Measurements from ENCODE around the gene GABBR2. TPM values are rescaled to one million over a fixed set of nuclear protein-coding genes. Genes with fewer than 3 reads are reported as not detected.

The GABBR2 gene
- total RNA-seq, 1 experiment from 2014 or later, result not detected

DNA sequence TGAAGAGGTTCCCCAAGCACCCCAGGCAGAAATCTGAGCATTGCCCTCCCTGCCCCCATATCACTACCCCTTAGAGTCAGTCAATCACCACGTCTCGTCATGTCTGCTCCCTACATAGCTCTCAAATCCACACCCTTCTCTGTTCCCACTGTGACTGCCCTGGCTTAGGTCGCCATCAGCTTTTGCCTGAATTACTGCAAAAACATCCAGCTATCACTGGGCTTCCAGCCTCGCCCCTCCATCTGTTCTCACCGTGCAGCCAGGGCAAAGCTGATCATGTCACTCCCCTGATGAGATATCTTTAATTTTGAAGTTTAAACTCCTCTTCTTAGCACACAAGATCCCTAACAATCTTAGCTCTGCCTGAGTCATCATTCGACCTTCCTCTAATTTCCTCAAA lies 363.7 kb downstream of the GABBR2 start:
- POLR2A ChIA-PET, result no interaction called here
- TF ChIP-seq, protein P1, sequence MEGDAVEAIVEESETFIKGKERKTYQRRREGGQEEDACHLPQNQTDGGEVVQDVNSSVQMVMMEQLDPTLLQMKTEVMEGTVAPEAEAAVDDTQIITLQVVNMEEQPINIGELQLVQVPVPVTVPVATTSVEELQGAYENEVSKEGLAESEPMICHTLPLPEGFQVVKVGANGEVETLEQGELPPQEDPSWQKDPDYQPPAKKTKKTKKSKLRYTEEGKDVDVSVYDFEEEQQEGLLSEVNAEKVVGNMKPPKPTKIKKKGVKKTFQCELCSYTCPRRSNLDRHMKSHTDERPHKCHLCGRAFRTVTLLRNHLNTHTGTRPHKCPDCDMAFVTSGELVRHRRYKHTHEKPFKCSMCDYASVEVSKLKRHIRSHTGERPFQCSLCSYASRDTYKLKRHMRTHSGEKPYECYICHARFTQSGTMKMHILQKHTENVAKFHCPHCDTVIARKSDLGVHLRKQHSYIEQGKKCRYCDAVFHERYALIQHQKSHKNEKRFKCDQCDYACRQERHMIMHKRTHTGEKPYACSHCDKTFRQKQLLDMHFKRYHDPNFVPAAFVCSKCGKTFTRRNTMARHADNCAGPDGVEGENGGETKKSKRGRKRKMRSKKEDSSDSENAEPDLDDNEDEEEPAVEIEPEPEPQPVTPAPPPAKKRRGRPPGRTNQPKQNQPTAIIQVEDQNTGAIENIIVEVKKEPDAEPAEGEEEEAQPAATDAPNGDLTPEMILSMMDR (IDR thresholded peaks at IDR 0.05; ENCODE audit: unreplicated experiment), result no peak

DNA sequence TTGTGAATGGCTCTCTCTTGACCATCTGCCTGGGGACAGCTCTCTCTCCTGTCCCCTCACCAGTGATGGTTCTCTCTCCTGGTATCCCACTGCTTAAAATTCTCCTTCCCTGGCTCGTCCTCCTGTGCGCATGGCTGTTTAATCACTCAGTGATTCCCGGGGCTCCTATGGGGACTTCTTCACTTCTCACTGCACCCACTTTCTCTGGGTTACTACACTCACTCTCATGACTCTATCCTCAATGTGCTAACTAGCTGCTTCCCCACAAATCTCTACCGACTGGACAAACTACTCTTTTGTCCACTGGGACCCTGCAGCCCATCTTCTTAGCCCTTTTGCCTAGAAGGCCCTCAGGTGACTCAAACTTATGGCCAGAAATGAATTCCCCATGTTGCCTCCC lies 364.2 kb downstream of the GABBR2 start:
- ChIA-PET POLR2A (no interaction called here), CTCF (no interaction called here)
- Mint-ChIP-seq H3K27ac (ENCODE audit: low read depth, unreplicated experiment) (no peak overlapping the region), H3K36me3 (ENCODE audit: insufficient read depth, unreplicated experiment) (peaks cover 5% of the 10 kb centered on the region), H3K9me3 (ENCODE audit: unreplicated experiment) (no peaks in the 10 kb centered on the region), H3K4me3 (ENCODE audit: unreplicated experiment) (no peak overlapping the region), H3K27me3 (ENCODE audit: insufficient read depth, unreplicated experiment) (peaks cover 74% of the 10 kb centered on the region), H3K4me1 (ENCODE audit: insufficient read depth, unreplicated experiment) (no peaks in the 10 kb centered on the region)
- intact Hi-C loops (cut with micrococcal nuclease), result no loop called here
- DNase-seq (ENCODE audit: unreplicated experiment), result no peak
- BruUV-seq (replicated peaks), result no TSS peak
- TF ChIP-seq, protein P1 (IDR thresholded peaks at IDR 0.05; ENCODE audit: unreplicated experiment), result no peak

More for the DNA sequence above, 363.7 kb downstream of the GABBR2 start:
- Mint-ChIP-seq H3K4me3 (ENCODE audit: unreplicated experiment) (no peak overlapping the region), H3K27ac (ENCODE audit: low read depth, unreplicated experiment) (no peak overlapping the region), H3K4me1 (ENCODE audit: insufficient read depth, unreplicated experiment) (no peaks in the 10 kb centered on the region), H3K9me3 (ENCODE audit: unreplicated experiment) (no peaks in the 10 kb centered on the region), H3K27me3 (ENCODE audit: insufficient read depth, unreplicated experiment) (peaks cover 74% of the 10 kb centered on the region), H3K36me3 (ENCODE audit: insufficient read depth, unreplicated experiment) (peaks cover 5% of the 10 kb centered on the region)
- no TSS peak for BruUV-seq (replicated peaks)
- intact Hi-C loops (cut with micrococcal nuclease), result no loop called here
- CTCF ChIA-PET, result interaction anchor here (0.6 kb wide), 1 partner anchor 211 kb away, joined by 3 read pairs; no protein-coding TSS in a partner anchor
- DNase-seq (ENCODE audit: unreplicated experiment), result no peak

DNA sequence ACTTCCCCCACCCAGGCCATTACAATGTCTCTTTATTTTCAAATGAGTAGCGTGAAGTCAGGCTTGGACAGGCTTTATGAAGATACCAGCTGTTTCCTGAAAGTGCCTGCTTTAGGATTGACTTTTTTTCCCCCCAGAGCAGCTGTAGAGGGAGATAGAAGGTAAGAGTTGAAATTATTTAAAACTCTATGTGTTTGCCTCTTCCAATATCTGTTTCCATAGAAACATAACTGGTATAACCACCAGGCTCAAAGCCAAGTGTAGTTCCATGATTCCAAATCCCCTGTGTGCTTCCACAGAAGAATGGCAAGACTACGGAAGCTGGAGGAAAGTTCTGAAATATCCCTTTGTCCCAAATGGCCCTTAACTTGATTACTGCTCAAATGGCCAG lies 365.9 kb downstream of the GABBR2 start:
- TF ChIP-seq, protein P1 (IDR thresholded peaks at IDR 0.05; ENCODE audit: unreplicated experiment), result no peak
- no peak for DNase-seq (ENCODE audit: unreplicated experiment)
- CTCF ChIA-PET, result interaction anchor here (0.6 kb wide), 1 partner anchor 182 kb away, joined by 3 read pairs; no protein-coding TSS in a partner anchor

DNA sequence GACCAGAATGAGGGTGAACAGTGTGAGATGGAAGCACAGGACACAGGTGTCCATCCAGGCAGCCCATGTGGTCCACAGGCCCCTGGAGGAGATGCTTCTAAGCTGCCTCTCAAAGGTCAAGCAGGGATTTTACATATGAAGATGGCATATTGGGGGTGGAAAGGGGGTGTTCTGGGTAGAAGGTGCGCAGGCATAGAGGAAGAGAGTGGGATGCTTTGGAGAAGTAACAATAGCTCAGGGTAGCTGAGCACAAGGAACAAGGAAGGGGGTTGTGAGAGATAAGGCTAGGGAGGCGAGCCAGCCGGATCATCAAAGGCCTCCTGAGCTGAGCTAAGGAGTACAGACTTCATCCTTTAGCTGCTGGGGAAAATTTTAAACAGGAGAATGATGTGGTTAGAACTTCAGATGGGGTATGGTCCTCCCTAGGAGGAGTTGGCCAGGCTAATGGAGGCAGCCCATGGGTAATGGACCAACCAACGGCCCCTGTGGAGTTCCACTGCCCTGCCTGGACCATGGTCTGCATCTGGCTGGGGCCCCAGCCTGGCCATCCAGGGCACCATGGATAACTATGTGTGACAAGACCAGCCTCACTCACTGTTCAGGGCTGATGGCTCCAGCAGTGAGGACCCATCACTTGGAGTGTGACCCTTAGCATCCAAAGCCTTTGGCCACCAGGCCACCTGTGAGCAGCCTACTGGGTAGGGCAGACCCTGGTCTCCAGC lies 366.5 kb downstream of the GABBR2 start:
- Mint-ChIP-seq H3K36me3 (ENCODE audit: insufficient read depth, unreplicated experiment) (peaks cover 5% of the 10 kb centered on the region), H3K27me3 (ENCODE audit: insufficient read depth, unreplicated experiment) (peaks cover 65% of the 10 kb centered on the region), H3K4me1 (ENCODE audit: insufficient read depth, unreplicated experiment) (no peaks in the 10 kb centered on the region), H3K27ac (ENCODE audit: low read depth, unreplicated experiment) (no peak overlapping the region), H3K9me3 (ENCODE audit: unreplicated experiment) (no peaks in the 10 kb centered on the region), H3K4me3 (ENCODE audit: unreplicated experiment) (no peak overlapping the region)
- TF ChIP-seq, protein P1 (IDR thresholded peaks at IDR 0.05; ENCODE audit: unreplicated experiment), result no peak
- CTCF ChIA-PET, result no interaction called here
- no peak for DNase-seq (ENCODE audit: unreplicated experiment)
- intact Hi-C loops (cut with micrococcal nuclease), result no loop called here
- no TSS peak for BruUV-seq (replicated peaks)
- POLR2A ChIA-PET, result no interaction called here

More for the DNA sequence above, 365.9 kb downstream of the GABBR2 start:
- no peak overlapping the region for H3K4me3 Mint-ChIP-seq (ENCODE audit: unreplicated experiment)
- POLR2A ChIA-PET, result no interaction called here
- BruUV-seq (replicated peaks), result no TSS peak
- peaks cover 70% of the 10 kb centered on the region for H3K27me3 Mint-ChIP-seq (ENCODE audit: insufficient read depth, unreplicated experiment)
- peaks cover 5% of the 10 kb centered on the region for H3K36me3 Mint-ChIP-seq (ENCODE audit: insufficient read depth, unreplicated experiment)
- H3K4me1 Mint-ChIP-seq (ENCODE audit: insufficient read depth, unreplicated experiment), result no peaks in the 10 kb centered on the region
- H3K27ac Mint-ChIP-seq (ENCODE audit: low read depth, unreplicated experiment), result no peak overlapping the region
- no peaks in the 10 kb centered on the region for H3K9me3 Mint-ChIP-seq (ENCODE audit: unreplicated experiment)
- intact Hi-C loops (cut with micrococcal nuclease), result no loop called here

All from MCF 10A (cell line).